Endothelial cell of umbilical vein (primary cell): ENCODE measurements around the gene ADCY2. TPM values are rescaled to one million over a fixed set of nuclear protein-coding genes. Genes with fewer than 3 reads are reported as not detected.

Experiments used
- BruUV-seq: library from RNA; stranded (reverse); fragments of 400-500 nt; replicated peaks from 2 replicates; lab custom pipeline; 2021; lab: Mats Ljungman, UMichigan
- CTCF ChIA-PET: fragments of 300-600, 350-600 bp; sonication (Branson Sonifier 250); formaldehyde crosslinking; loops from one replicate; lab custom pipeline; 2021; ENCODE audit warnings: antibody characterized with exemption, inconsistent platforms; lab: Charles Lee
- POLR2A ChIA-PET: fragments of 300-600, 350-600 bp; sonication (Branson Sonifier 250); formaldehyde crosslinking; loops from one replicate; lab custom pipeline; 2021; ENCODE audit warnings: antibody characterized with exemption, inconsistent platforms; lab: Charles Lee
- DNase-seq: peaks from one replicate; pipeline ENCODE4 v3.0.0-alpha.2; 2011; ENCODE audit warnings: low read depth, low spot score
- FAIRE-seq: peaks from 2 replicates; lab custom pipeline; 2011; peaks lifted over from hg19 to GRCh38; lab: Jason Lieb, UNC
- H2AFZ ChIP-seq: 2 replicates; pipeline ENCODE4 v1.6.0; 2012; ENCODE audit warnings: low read depth, low read length, control low read depth, inconsistent platforms
- H3K27ac ChIP-seq: 2 replicates; pipeline ENCODE4 v1.5.1; 2011; ENCODE audit warnings: low read depth, mild to moderate bottlenecking, control low read depth, low read length, moderate library complexity; ENCODE audit not compliant: insufficient read depth
- H3K27me3 ChIP-seq, 2 experiments: 2 replicates each; pipeline versions ENCODE4 v1.6.0 to v1.6.1; 2011; ENCODE audit warnings: low read length in 2 of 2, mixed read lengths in 1 of 2; ENCODE audit not compliant: control insufficient read depth in 2 of 2, insufficient read depth in 2 of 2
- H3K36me3 ChIP-seq, 2 experiments: 2 replicates in 1 of 2; 3 replicates in 1 of 2; pipeline ENCODE4 v1.5.1; 2011; ENCODE audit warnings: low read length in 2 of 2, mild to moderate bottlenecking in 1 of 2, moderate library complexity in 1 of 2; ENCODE audit not compliant: control insufficient read depth in 2 of 2, insufficient read depth in 2 of 2; ENCODE audit errors: extremely low read depth in 1 of 2
- H3K4me1 ChIP-seq: 3 replicates; pipeline ENCODE4 v1.5.1; 2011; ENCODE audit warnings: mild to moderate bottlenecking, low read length; ENCODE audit not compliant: control insufficient read depth, insufficient read depth; ENCODE audit errors: extremely low read depth
- H3K4me2 ChIP-seq: 2 replicates; pipeline ENCODE4 v1.6.1; 2011; ENCODE audit warnings: low read length, control low read depth, mixed read lengths; ENCODE audit not compliant: insufficient read depth
- H3K4me3 ChIP-seq, 3 experiments: fragments of 200-600 bp in 1 of 3; sonication (generic), shearing (Covaris generic) in 1 of 3; replicated peaks in 1 of 3; 2 replicates each; pipeline ENCODE4 v1.5.1; 2011 to 2016; ENCODE audit warnings: control low read depth in 3 of 3, low read length in 3 of 3, mild to moderate bottlenecking in 2 of 3, inconsistent platforms in 1 of 3, low read depth in 1 of 3, moderate library complexity in 1 of 3; ENCODE audit not compliant: insufficient read depth in 1 of 3
- H3K79me2 ChIP-seq: 2 replicates; pipeline ENCODE4 v1.6.0; 2012; ENCODE audit warnings: low read length, inconsistent platforms; ENCODE audit not compliant: control insufficient read depth, insufficient read depth
- H3K9ac ChIP-seq: replicated peaks from 2 replicates; pipeline ENCODE3; 2011; ENCODE audit warnings: low read length, control low read depth; ENCODE audit not compliant: insufficient read depth; ENCODE audit errors: extremely low read depth
- H3K9me1 ChIP-seq: replicated peaks from 3 replicates; pipeline ENCODE4 v1.6.0; 2011; ENCODE audit warnings: mild to moderate bottlenecking, low read length; ENCODE audit not compliant: control insufficient read depth, insufficient read depth; ENCODE audit errors: extremely low read depth
- H3K9me3 ChIP-seq: replicated peaks from 2 replicates; pipeline ENCODE4 v1.5.1; 2012; ENCODE audit warnings: low read length, inconsistent platforms; ENCODE audit not compliant: control insufficient read depth, insufficient read depth
- H4K20me1 ChIP-seq: replicated peaks from 2 replicates; pipeline ENCODE3; 2011; ENCODE audit warnings: mild to moderate bottlenecking, low read length; ENCODE audit not compliant: control insufficient read depth, insufficient read depth; ENCODE audit errors: extremely low read depth
- EZH2 ChIP-seq: IDR thresholded peaks from 2 replicates; pipeline ENCODE4 v1.6.1; 2012; ENCODE audit warnings: borderline replicate concordance, low read depth, mild to moderate bottlenecking, moderate library complexity, low read length, inconsistent platforms; ENCODE audit not compliant: severe bottlenecking
- FOS ChIP-seq: IDR thresholded peaks from 2 replicates; pipeline ENCODE4 v1.6.1; 2011; ENCODE audit warnings: mild to moderate bottlenecking, low read length, moderate library complexity, borderline replicate concordance; ENCODE audit not compliant: insufficient read depth
- JUN ChIP-seq: IDR thresholded peaks from 2 replicates; pipeline ENCODE4 v1.6.1; 2011; ENCODE audit warnings: borderline replicate concordance, low read depth; ENCODE audit not compliant: insufficient read length, insufficient read depth
- MYC ChIP-seq: IDR thresholded peaks from one replicate; pipeline ENCODE4 v1.6.1; 2011; ENCODE audit warnings: mild to moderate bottlenecking, low read depth, low read length
- POLR2A ChIP-seq: IDR thresholded peaks from 2 replicates; pipeline ENCODE4 v1.6.1; 2012; ENCODE audit warnings: low read depth, mild to moderate bottlenecking, control low read depth, low read length
- POLR2AphosphoS5 ChIP-seq: IDR thresholded peaks from 2 replicates; pipeline ENCODE4 v1.6.1; 2012; ENCODE audit warnings: low read depth, mild to moderate bottlenecking, control low read depth, low read length, moderate library complexity; ENCODE audit not compliant: insufficient read depth
- dilution Hi-C: fragments of 300-500 bp; cut with MboI; formaldehyde crosslinking; loops from one replicate; pipeline ENCODE4 v1.15.0; 2019; ENCODE audit warnings: low sequenced_read_pairs; ENCODE audit not compliant: extremely low pct_ligation_motif_present
- intact Hi-C: fragments of 100-400 bp; cut with micrococcal nuclease; formaldehyde crosslinking; loops from one replicate; pipeline ENCODE4 v1.10.0; 2022
- polyA plus RNA-seq, 4 experiments: library from polyadenylated mRNA; depleted of rRNA in 3 of 4; stranded (reverse) in 3 of 4; unstranded in 1 of 4; fragments of >200 nt; gene quantifications; 2 replicates each; pipeline versions ENCODE4 v1.2.1 to v1.2.3, GENCODE V29; 2011 to 2012; ENCODE audit warnings: missing spikeins in 1 of 4
- total RNA-seq: library from RNA; stranded (reverse); gene quantifications from 2 replicates; pipeline ENCODE4 v1.2.3, GENCODE V29; 2021
- TF ChIP-seq, protein P1 (sequence below), 2 donors: IDR thresholded peaks; 1 replicate in 1 of 2; 2 replicates in 1 of 2; pipeline ENCODE4 v1.5.1; 2011; ENCODE audit warnings: low read length in 2 of 2, mild to moderate bottlenecking in 2 of 2, moderate library complexity in 2 of 2, control low read depth in 1 of 2, inconsistent platforms in 1 of 2, low read depth in 1 of 2; ENCODE audit not compliant: insufficient read depth in 1 of 2; ENCODE audit errors: extremely low read depth in 1 of 2
- TF ChIP-seq, protein P2 (sequence below): IDR thresholded peaks from 2 replicates; pipeline ENCODE4 v1.6.1; 2011; ENCODE audit not compliant: insufficient read depth, insufficient read length

Gene ADCY2
- total and polyA plus RNA-seq, 2 donors (not counting 3 experiments of a cell fraction or from before 2014, with no cell fraction given) = under 0.01 TPM; not detected in 1

- ChIA-PET POLR2A (no interaction called here), CTCF (no interaction called here)
- H3K36me3 ChIP-seq = no peaks in the 10 kb centered on the region
- no peaks in the 10 kb centered on the region for H3K9me1 ChIP-seq
- no peaks in the 10 kb centered on the region for H3K27me3 ChIP-seq
- no peaks in the 10 kb centered on the region for H4K20me1 ChIP-seq
- intact Hi-C loops (no loop called here), dilution Hi-C loops (no loop called here)
- H3K4me1 ChIP-seq = no peaks in the 10 kb centered on the region
- no peak overlapping the region for H3K4me2 ChIP-seq
- no peaks in the 10 kb centered on the region for H3K79me2 ChIP-seq
- no peak for DNase-seq
- peaks cover 8% of the 10 kb centered on the region for H3K9me3 ChIP-seq
- H3K27ac ChIP-seq = no peak overlapping the region
- TF ChIP-seq, protein P1, sequence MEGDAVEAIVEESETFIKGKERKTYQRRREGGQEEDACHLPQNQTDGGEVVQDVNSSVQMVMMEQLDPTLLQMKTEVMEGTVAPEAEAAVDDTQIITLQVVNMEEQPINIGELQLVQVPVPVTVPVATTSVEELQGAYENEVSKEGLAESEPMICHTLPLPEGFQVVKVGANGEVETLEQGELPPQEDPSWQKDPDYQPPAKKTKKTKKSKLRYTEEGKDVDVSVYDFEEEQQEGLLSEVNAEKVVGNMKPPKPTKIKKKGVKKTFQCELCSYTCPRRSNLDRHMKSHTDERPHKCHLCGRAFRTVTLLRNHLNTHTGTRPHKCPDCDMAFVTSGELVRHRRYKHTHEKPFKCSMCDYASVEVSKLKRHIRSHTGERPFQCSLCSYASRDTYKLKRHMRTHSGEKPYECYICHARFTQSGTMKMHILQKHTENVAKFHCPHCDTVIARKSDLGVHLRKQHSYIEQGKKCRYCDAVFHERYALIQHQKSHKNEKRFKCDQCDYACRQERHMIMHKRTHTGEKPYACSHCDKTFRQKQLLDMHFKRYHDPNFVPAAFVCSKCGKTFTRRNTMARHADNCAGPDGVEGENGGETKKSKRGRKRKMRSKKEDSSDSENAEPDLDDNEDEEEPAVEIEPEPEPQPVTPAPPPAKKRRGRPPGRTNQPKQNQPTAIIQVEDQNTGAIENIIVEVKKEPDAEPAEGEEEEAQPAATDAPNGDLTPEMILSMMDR (IDR thresholded peaks at IDR 0.05; ENCODE audit: extremely low read depth in 1 of 2, insufficient read depth in 1 of 2, low read depth in 1 of 2, low read length in 2 of 2) = no peak
- TF ChIP-seq JUN (no peak), EZH2 (no peak), POLR2A (no peak)
- no peak overlapping the region for H3K4me3 ChIP-seq
- no peak overlapping the region for H2AFZ ChIP-seq
- no peak for FAIRE-seq
- no peak overlapping the region for H3K9ac ChIP-seq
- no TSS peak for BruUV-seq
Observed at GRCh38 chr5:7500256-7500655, 104.3 kb downstream of the ADCY2 start.

- ChIA-PET CTCF (no interaction called here), POLR2A (no interaction called here)
- H3K4me2 ChIP-seq = no peak overlapping the region
- DNase-seq = no peak
- no peaks in the 10 kb centered on the region for H4K20me1 ChIP-seq
- dilution Hi-C loops = no loop called here
- no peaks in the 10 kb centered on the region for H3K79me2 ChIP-seq
- H3K9me1 ChIP-seq = no peaks in the 10 kb centered on the region
- peaks cover 8% of the 10 kb centered on the region for H3K9me3 ChIP-seq
- H3K4me3 ChIP-seq = no peak overlapping the region
- intact Hi-C loops = no loop called here
- no peak overlapping the region for H2AFZ ChIP-seq
- no peaks in the 10 kb centered on the region for H3K36me3 ChIP-seq
- BruUV-seq = no TSS peak
- no peaks in the 10 kb centered on the region for H3K27me3 ChIP-seq
- no peak overlapping the region for H3K9ac ChIP-seq
- TF ChIP-seq POLR2AphosphoS5 = no peak
- TF ChIP-seq, protein P2, sequence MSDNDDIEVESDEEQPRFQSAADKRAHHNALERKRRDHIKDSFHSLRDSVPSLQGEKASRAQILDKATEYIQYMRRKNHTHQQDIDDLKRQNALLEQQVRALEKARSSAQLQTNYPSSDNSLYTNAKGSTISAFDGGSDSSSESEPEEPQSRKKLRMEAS = no peak
- TF ChIP-seq FOS = no peak
- no peak for TF ChIP-seq MYC
- no peak for FAIRE-seq
- no peaks in the 10 kb centered on the region for H3K4me1 ChIP-seq
- H3K27ac ChIP-seq = no peak overlapping the region
Observed at GRCh38 chr5:7501061-7501460, 105.1 kb downstream of the ADCY2 start.
